ENCODE measurements around the gene FSTL3. TPM values are rescaled to one million over a fixed set of nuclear protein-coding genes. Genes with fewer than 3 reads are reported as not detected.

The FSTL3 gene
- total RNA-seq, 1 donor from 2014 or later, result 2.2 TPM

- H3K36me3 Mint-ChIP-seq (ENCODE audit: low read depth), result no peaks in the 10 kb centered on the region
- CTCF ChIA-PET, result no interaction called here
- peaks cover 9% of the 10 kb centered on the region for H3K4me1 Mint-ChIP-seq
- H3K9me3 Mint-ChIP-seq, result peaks cover 7% of the 10 kb centered on the region
- H3K27ac Mint-ChIP-seq, result no peak overlapping the region
- intact Hi-C loops (cut with micrococcal nuclease), result no loop called here
- TF ChIP-seq, protein P1, sequence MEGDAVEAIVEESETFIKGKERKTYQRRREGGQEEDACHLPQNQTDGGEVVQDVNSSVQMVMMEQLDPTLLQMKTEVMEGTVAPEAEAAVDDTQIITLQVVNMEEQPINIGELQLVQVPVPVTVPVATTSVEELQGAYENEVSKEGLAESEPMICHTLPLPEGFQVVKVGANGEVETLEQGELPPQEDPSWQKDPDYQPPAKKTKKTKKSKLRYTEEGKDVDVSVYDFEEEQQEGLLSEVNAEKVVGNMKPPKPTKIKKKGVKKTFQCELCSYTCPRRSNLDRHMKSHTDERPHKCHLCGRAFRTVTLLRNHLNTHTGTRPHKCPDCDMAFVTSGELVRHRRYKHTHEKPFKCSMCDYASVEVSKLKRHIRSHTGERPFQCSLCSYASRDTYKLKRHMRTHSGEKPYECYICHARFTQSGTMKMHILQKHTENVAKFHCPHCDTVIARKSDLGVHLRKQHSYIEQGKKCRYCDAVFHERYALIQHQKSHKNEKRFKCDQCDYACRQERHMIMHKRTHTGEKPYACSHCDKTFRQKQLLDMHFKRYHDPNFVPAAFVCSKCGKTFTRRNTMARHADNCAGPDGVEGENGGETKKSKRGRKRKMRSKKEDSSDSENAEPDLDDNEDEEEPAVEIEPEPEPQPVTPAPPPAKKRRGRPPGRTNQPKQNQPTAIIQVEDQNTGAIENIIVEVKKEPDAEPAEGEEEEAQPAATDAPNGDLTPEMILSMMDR (IDR thresholded peaks at IDR 0.05), result no peak
- ATAC-seq (ENCODE audit: low read depth), result no peak
- H3K4me3 Mint-ChIP-seq, result no peak overlapping the region
- POLR2A ChIA-PET, result no interaction called here
- peaks cover 34% of the 10 kb centered on the region for H3K27me3 Mint-ChIP-seq
- DNase-seq, result no peak
Observed at GRCh38 chr19:704447-704741, 28.2 kb downstream of the FSTL3 start.

DNA sequence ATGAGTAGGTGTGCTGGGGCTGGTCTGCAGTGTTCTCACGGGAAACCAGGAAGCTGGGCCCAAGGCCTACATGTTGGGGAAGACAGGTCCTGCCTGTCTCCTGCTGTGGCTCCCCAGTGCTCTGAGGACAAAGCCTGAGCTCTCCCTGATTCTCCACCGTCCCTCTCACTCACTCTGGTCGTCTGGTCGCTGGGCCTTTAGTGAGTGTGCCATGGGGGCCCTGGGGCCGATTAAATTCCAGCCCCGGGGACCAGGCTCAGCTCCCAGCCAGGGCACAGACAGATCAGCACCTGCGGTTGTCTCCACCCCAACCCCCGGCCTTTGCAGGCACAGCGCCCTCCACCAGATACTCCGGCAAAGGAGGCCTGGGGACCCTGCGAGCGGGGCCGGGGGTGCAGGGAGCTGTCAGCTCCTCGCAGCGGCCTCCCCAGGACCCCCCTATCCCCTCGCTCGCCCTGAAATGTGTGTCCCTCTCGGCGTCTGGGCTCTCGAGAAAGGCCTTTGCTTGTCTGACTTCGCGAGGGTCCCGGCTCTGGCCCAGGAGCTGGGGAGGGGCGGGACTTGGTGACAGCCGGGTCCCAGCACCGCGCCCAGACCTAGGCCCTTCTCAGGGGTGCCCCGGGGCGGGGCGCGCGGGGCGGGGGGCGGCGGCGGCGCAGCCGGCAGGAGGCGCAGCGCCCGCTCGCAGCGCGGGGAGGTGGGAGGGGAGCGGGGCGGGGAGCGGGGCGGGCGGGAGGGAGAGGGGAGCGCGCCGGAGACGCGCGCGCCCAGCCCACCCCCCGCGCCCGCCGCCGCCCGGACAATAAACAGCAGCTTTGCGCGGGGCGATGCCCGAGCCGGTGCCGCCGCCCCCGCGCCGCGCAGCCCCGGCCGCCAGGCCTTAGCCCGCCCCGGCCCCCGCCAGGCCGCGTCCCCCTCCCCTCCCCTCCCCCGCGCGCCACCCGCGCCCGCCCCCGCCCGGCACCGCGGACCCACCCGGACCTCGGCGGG is 32.3 kb downstream of the FSTL3 start, which contains the start of gene PALM:
Gene PALM, plus strand, starts transcription at position 782 of the 990 bp plus-strand sequence. CDS start 212 bp downstream, outside the sequence.
- DNase-seq, result no peak
- POLR2A ChIA-PET, result no interaction called here
- H3K36me3 Mint-ChIP-seq (ENCODE audit: low read depth), result no peaks in the 10 kb centered on the region
- H3K27me3 Mint-ChIP-seq, result peaks cover 31% of the 10 kb centered on the region
- ATAC-seq (ENCODE audit: low read depth), result no peak
- TF ChIP-seq, protein P1 (IDR thresholded peaks at IDR 0.05), result no peak
- H3K4me1 Mint-ChIP-seq, result peaks cover 5% of the 10 kb centered on the region
- intact Hi-C loops (cut with micrococcal nuclease), result no loop called here
- H3K27ac Mint-ChIP-seq, result no peak within 1 kb of the TSS
- peak within 1 kb of the TSS; percentile 19 for H3K4me3 Mint-ChIP-seq
- CTCF ChIA-PET, result no interaction called here
- H3K9me3 Mint-ChIP-seq, result peaks cover 3% of the 10 kb centered on the region

- peaks cover 3% of the 10 kb centered on the region for H3K9me3 Mint-ChIP-seq
- H3K27ac Mint-ChIP-seq, result no peak overlapping the region
- ChIA-PET CTCF (no interaction called here), POLR2A (no interaction called here)
- TF ChIP-seq, protein P1 (IDR thresholded peaks at IDR 0.05), result no peak
- H3K4me3 Mint-ChIP-seq, result no peak overlapping the region
- DNase-seq (no peak), ATAC-seq (ENCODE audit: low read depth) (no peak)
- intact Hi-C loops (cut with micrococcal nuclease), result no loop called here
- H3K4me1 Mint-ChIP-seq, result peaks cover 3% of the 10 kb centered on the region
- no peaks in the 10 kb centered on the region for H3K36me3 Mint-ChIP-seq (ENCODE audit: low read depth)
- peaks cover 29% of the 10 kb centered on the region for H3K27me3 Mint-ChIP-seq
Observed at GRCh38 chr19:709196-709964, 33.2 kb downstream of the FSTL3 start.

GRCh38 chr19:709965-710571 is 33.9 kb downstream of the FSTL3 start:
- Mint-ChIP-seq H3K9me3 (peaks cover 3% of the 10 kb centered on the region), H3K27me3 (peaks cover 29% of the 10 kb centered on the region), H3K36me3 (ENCODE audit: low read depth) (no peaks in the 10 kb centered on the region), H3K4me3 (no peak overlapping the region), H3K27ac (no peak overlapping the region), H3K4me1 (peaks cover 2% of the 10 kb centered on the region)
- DNase-seq (no peak), ATAC-seq (ENCODE audit: low read depth) (no peak)
- CTCF ChIA-PET, result no interaction called here
- TF ChIP-seq, protein P1 (IDR thresholded peaks at IDR 0.05), result no peak
- POLR2A ChIA-PET, result no interaction called here
- intact Hi-C loops (cut with micrococcal nuclease), result loop anchor here (1.0 kb wide), 1 partner anchor 11 kb away; no protein-coding TSS in a partner anchor

Data from activated B cell treated with CpG ODN at 0.5 μM for 24 hours (primary cell).